Measurements from ENCODE around the gene ATXN1.

DNA sequence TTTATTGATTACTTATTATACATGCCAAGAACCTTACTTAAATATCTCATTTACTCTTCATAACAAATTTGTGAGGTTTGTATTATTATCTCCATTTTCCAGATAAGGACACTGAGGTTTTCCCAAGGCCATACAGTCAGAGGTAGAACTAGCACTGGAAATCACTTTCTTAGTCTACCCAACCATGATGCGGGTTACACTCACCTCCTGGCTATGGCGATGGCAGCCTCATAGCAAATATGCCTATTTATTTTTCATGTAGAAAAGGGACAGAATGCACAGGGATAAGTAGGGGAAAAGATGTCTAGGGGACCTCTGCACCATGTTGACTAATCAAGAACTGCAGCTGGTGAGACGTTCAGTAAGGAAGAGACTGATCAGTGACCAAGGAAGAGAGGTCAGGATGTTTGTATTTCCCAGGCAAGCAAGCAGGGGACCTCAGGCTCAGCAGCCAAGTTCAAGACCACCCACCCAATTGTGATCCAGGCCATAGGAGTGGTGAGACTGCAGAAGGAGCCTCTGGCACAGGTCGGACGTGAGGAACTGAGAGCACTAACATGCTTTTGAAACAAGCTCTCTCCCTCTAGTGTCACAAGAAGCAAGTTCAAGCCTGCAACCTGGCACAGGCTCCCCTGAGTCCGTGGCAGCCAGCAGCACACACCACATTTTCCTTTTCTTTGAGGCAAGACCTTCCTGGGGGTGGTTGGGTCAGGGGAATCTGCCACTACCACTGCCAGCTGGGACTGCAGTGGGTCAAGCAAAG lies 425.0 kb downstream of the ATXN1 start:
- TF ChIP-seq, protein P1, sequence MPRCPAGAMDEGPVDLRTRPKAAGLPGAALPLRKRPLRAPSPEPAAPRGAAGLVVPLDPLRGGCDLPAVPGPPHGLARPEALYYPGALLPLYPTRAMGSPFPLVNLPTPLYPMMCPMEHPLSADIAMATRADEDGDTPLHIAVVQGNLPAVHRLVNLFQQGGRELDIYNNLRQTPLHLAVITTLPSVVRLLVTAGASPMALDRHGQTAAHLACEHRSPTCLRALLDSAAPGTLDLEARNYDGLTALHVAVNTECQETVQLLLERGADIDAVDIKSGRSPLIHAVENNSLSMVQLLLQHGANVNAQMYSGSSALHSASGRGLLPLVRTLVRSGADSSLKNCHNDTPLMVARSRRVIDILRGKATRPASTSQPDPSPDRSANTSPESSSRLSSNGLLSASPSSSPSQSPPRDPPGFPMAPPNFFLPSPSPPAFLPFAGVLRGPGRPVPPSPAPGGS (CRISPR knock-in tag; IDR thresholded peaks at IDR 0.05), result no peak
- TF ChIP-seq ZNF138 (CRISPR knock-in tag; IDR thresholded peaks at IDR 0.05; ENCODE audit: low read depth) (no peak), CTCF (CRISPR knock-in tag; IDR thresholded peaks at IDR 0.05) (no peak), SIN3A (IDR thresholded peaks at IDR 0.05; ENCODE audit: borderline replicate concordance, low read depth, low read length) (no peak), KDM6A (CRISPR knock-in tag; IDR thresholded peaks at IDR 0.05; ENCODE audit: low read depth) (no peak), ATF7 (IDR thresholded peaks at IDR 0.05) (no peak), ATF7 (CRISPR knock-in tag; IDR thresholded peaks at IDR 0.05) (no peak), ARNTL (CRISPR knock-in tag; IDR thresholded peaks at IDR 0.05) (no peak), KDM5A (IDR thresholded peaks at IDR 0.05; ENCODE audit: borderline replicate concordance, low read length) (no peak), SMAD1 (CRISPR knock-in tag; IDR thresholded peaks at IDR 0.05; ENCODE audit: borderline replicate concordance, low read depth) (no peak), CEBPG (CRISPR knock-in tag; IDR thresholded peaks at IDR 0.05) (no peak), U2AF1 (optimal IDR thresholded peaks at IDR 0.05; ENCODE audit: low read depth, low read length) (no peak)
- TF ChIP-seq, protein P2, sequence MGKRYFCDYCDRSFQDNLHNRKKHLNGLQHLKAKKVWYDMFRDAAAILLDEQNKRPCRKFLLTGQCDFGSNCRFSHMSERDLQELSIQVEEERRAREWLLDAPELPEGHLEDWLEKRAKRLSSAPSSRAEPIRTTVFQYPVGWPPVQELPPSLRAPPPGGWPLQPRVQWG (CRISPR knock-in tag; IDR thresholded peaks at IDR 0.05; ENCODE audit: borderline replicate concordance, low read depth), result no peak
